ENCODE data around the gene CMC1.
A peak's percentile ranks its signal among the peaks of the same experiment; 100 is the strongest.
"Not testable (repeated sequence)": the region's sequence is repeated elsewhere in the genome, so short reads cannot be mapped to it uniquely, and the experiment has no call there.

CMC1 gene

DNA sequence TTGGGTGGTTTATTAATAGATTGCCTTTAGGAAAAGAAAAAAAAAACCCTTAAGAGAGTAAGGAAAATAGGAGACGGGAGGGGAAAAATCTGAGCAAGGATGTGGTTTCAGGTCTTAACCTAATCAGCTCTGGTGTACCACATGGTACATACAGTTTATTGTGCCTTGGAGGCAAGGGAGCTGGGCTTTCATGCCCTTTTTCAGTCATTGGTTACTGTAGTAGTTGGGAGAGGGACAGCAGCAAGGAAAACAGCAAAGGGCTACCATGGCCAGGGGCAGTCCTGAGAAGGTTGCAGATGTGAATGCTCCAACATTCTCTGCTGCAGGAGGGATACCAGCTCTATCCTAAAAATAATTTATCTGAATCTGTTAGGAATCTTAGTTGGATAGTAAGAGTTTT, 5.9 kb downstream of the CMC1 start:
- FAIRE-seq = no peak

DNA sequence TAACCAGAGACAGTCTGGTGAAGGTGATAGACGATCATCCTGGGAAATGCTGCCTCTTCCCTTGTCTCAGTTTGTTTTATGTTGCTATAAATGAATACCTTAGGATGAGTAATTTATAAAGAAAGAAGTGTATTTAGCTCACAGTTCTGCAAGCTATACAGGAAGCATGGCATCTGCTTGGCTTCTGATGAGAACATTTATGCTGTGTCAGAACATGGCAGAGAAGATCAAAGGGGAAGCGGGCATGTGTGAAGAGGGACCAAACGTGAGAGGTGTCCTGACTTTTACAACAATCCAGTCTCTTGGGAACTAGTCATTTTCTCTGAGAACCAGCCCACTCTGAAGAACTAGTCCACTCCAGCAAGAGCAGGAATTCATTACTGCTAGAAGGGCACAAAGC, 9.6 kb downstream of the CMC1 start:
- FAIRE-seq = no peak

DNA sequence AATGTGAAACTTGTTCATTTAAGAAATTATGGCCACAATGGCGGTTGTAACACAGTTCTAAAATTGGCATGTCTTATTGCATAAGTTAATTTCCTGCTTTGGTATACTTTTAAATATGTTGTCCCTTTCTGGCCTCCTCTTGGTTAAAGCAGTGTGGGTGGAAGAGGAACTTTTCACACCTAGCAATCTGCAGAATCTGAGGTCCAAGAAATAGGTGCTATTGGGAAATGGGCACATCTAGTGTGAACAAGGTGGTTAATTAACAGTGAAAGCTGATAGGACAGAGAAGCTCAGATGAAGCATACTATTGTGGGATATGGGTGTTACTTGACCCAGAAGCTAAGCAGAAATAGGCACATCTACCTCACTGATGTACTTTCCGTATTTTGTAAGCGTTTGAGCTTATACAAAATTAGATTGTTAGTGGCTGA, 10.6 kb downstream of the CMC1 start:
- no peak for FAIRE-seq

DNA sequence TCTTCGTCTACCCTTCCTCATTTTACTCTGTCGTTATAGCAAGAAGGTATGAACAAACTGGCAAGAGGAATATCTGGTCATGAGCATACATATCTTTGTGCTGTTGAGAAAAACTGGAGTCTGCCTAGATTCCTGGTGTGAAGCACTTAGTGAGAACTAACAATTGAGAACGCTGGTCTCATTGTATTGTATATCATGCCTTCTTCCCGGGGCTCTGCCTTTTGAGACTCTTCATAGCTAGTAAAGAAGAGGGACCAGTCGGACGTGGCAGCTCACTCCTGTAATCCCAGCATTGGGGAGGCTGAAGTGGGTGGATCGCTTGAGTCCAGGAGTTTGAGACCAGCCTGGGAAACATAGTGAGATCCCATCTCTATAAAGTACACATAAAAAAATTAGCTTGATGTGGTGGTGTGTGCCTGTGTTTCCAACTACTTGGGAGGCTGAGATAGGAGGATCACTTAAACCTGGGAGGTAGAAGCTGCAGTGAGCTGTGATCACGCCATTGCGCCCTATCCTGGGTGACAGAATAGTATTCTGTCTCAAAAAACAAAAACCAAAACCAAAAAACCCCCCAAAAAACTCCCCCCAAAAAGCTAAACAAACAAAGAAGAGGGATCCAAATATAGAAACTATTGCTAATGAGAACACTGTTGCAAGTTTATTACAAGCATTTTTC, 11.8 kb downstream of the CMC1 start:
- FAIRE-seq = no peak

DNA sequence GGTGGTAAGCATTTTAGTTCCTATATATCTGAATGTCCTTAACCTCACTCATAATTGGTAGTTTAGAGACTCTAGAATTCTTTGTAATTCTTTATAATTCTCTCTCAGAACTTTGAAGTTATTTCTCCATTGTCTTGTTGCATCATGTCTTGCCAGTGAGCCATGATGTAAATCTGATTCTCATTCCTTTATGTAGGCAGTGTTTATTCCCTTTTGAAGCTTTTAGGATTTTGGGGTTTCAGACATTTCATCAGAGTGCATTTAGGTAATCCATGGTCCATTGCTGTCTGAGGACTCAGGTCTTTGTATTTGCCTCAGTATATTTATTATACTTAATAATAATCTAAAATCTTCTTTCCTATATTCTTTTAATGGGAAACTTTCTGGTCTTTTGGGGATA, 20.6 kb downstream of the CMC1 start:
- FAIRE-seq = no peak

DNA sequence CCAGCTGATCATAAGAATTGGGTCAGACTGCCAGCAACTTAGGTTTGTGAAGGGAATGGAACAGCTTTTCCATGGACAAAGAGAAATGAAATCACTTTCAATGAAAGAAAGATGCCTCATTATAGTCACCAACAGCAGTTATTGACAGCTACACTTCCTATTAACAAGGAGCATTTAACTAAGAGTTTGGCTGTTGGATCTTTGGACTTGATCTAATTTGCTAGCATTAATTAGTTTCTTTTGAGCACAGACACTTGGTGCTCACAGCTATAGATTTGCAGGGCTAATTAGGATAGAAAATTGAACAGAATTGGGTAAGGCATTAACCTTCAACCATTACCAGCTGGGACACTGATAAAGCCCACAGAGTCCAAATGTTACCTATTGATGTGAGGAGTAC, 24.2 kb downstream of the CMC1 start:
- no peak for FAIRE-seq

DNA sequence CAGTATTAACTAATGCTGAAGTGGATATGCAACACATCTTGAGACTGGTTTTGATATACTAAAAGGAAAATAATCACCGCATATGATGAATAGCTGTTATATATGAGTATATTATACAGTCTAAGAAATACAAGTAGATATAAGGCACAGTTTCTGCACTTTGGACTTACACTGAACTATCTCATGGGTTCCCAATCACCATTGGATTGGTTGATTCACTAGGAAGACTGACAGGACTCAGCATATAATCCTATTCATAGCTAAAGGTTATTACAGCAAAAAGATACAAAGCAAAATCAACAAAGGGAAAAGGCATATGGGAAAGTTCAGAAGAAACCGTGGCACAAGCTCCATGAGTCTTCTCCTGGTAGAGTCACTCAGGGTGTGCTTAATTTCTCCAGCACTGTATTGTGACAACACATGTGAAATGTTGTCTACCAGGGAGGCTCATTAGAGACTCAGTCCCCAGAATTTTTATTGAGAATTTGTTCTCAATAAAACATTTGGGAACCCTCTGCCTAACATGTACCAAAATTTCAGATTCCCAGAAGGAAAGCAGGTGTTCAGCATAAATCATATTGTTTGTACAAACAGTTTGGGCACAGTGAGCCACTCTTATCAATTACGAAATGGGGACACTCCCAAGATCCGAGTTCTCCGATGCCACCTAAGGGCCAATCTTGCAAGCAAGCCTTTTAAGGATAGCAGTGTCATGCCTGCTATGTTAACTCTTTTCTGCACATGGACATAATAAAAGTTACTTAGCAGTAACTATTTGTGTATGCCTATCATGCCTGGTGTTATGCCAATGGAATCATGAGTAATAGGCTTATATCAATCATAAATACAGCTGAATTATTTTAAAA, 26.8 kb downstream of the CMC1 start:
- FAIRE-seq = no peak

DNA sequence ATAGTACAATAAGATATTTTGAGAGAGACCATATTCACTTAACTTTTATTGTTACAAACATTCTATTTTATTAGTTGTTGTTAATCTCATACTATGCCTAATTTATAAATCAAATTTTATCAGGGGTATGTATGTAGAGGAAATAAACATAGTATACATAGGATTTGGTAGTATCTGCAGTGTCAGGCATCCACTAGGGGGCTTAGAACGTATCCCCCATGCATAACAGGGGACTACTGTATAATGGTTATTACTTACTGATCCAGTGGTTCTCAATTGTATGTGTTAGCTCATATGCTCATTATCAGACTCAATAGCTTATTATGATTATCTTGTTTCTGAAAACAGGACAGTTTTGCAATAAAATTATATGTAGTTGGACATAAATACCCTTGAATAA, 27.6 kb downstream of the CMC1 start:
- peak; percentile 78 for FAIRE-seq

DNA sequence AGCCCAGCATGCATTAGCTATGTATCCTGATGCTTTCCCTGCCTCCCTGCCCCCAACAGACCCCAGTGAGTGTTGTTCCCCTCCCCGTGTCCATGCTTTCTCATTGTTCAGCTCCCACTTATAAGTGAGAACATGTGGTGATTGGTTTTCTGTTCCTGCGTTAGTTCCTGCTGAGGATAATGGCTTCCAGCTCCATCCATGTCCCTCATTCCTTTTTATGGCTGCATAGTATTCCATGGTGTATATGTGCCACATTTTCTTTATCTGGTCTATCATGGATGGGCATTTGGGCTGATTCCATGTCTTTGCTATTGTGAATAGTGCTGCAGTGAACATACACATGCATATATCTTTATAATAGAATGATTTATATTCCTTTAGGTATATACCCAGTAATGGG, 28.5 kb downstream of the CMC1 start:
- FAIRE-seq = not testable (repeated sequence)

DNA sequence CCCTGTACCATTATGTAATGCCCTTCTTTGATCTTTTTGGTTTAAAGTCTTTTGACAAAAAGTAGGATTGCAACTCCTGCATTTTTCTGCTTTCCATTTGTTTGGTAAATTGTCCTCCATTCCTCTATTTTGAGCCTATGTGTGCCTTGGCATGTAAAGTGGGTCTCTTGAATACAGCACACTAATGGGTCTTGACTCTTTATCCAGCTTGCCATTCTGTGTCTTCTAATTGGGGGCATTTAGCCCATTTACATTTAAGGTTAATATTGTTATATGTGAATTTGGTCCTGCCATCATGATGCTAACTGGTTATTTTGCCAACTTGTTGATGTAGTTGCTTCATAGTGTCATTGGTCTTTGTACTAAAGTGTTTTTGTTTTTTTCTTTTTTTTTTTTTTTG, 32.4 kb downstream of the CMC1 start:
- FAIRE-seq = no peak

DNA sequence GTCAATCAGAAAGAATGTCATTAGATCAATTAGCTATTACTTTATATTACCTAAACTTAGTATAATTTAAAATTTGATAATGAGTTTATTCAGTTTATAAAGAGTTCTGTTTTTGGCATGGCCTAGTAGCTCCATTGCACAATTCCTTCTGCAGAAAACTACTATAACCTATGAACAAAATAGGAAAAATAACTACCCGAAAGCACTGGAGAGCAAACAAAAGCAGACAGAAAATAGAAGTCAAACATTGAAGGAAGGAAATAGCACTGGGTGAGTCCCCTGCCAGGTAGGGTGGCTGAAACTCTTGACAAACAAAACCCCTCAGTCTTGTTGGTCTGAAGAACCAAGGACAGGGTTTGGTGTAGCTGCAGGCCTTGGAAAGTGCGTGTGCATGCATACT, 37.5 kb downstream of the CMC1 start:
- FAIRE-seq = no peak

DNA sequence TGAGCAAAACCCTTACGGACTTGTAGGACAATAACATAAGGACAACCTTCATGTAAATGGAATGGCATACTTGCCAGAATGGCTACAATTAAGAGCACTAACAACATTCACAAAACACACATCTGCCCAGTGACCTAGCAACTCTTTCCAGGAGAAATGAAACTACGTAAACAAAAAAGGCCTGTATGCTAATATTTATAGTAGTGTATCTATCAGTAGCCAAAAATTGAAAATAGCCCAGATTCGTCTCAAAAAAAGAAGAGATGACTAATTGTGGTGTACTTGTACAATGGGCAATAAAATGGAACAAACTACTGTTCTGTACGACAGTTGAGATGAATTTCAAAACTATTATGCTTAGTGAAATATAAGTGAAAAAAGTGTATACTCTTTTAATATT, 38.4 kb downstream of the CMC1 start:
- FAIRE-seq = no peak

DNA sequence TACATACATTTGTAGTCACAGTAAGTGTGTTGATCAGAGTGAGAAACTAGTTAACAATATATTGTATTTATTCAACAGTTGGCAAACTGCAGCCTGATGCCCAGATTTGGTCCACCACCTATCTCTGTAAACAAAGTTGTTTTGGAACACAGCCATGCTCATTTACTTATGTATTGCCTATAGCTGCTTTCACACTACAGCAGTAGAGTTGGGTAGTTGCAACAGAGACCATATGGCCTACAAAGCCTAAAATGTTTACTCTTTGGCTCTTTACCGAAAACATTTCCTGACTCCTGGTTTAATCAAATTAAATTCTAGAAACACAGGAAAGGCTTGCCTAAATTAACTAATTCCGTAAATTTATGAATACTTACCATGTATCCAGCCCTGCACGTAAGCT, 39.4 kb downstream of the CMC1 start:
- no peak for FAIRE-seq

DNA sequence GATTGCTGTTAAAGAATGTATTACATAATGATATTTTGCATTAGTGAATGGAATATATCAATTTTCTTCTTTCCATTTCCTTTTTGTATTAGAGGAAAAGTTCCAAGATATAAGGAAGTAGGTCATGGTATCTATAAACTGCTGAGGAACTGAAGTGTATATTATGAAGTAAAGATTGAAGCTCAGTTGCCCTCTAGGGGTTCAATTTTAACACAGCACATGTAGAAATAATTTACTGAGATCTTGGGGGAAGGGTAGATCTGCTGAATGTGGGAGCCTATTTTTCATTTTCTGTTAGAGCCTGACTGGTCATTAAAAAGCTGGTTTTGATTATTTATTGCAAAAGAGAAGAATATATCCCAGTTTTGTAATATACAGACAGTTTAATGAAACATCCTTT, 45.2 kb downstream of the CMC1 start:
- FAIRE-seq = peak; percentile 98

DNA sequence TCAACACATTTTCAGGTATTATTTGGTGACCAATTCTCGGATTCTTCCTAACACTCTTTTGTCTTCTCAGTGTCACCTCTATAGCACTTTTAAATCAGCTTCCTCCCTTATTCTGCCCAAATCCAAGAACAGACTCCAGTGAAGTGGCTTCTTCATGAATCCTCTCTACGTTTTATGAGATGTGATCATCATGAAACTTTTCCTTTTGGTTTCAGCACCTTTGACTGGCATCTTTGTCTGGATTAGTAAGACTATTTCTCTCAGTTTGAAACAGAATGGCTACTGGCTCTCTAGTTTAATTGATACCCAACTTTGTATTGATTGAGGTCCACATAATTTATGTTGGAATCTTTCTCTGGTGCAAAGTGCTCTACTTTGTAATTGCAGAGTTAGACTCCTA, 45.6 kb downstream of the CMC1 start:
- FAIRE-seq = no peak

DNA sequence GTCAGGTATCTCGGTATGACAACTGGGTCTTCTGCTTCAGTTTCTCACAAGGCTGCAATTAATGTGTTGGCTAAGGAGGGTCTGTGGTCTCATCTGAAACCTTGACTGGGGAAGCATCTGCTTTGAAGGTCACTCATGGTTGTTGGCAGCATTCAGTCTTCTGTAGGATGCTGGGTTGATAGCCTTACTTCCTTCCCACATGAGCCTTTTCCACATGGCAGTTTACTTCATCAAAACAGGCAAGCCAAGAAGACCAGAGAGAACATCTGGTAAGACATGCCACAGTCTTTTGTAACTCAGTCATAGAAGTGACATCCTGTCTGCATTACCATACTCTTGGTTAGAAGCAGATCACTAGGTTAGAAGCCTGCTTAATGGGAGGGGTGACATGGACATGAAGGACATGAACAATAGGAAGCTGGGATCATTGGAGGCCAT, 49.5 kb downstream of the CMC1 start:
- no peak for FAIRE-seq

DNA sequence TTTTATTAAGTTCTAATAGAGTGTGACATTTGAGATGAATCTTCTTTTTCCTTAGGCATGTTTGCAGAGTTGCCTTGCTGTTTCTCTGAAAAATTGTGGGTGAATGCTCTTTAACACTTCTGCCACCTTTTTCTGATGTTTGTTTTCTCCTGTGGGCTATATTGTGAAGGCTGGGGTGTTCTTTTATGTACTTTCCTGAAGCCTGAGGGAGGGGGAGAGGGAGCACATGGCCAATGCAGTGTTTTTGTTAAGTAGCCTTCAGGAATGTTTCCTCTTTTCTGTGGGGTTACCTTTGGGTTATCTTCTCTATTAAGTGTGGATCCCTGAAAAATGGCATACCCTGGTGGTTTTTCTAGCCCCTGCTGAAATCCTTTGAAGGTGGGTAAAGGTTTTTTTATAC, 50.2 kb downstream of the CMC1 start:
- FAIRE-seq = no peak

DNA sequence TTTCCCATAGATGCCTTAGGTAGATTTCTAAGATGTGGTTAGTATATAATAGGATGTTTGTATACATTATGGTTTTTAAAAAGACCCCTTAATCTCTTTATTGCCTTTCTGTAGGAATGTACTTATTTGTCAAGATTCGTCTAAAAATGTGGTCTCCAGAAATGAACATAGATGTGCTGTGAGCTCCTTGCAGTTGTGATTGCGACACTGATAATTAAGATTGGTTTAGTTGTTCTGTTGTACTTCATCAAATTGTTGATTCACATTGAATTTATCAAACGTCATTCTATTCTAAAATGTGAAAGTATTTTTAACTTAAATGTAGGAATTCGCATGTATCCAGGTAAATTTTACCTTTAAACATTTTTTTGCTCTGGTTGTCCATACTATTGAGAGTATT, 51.2 kb downstream of the CMC1 start:
- no peak for FAIRE-seq

DNA sequence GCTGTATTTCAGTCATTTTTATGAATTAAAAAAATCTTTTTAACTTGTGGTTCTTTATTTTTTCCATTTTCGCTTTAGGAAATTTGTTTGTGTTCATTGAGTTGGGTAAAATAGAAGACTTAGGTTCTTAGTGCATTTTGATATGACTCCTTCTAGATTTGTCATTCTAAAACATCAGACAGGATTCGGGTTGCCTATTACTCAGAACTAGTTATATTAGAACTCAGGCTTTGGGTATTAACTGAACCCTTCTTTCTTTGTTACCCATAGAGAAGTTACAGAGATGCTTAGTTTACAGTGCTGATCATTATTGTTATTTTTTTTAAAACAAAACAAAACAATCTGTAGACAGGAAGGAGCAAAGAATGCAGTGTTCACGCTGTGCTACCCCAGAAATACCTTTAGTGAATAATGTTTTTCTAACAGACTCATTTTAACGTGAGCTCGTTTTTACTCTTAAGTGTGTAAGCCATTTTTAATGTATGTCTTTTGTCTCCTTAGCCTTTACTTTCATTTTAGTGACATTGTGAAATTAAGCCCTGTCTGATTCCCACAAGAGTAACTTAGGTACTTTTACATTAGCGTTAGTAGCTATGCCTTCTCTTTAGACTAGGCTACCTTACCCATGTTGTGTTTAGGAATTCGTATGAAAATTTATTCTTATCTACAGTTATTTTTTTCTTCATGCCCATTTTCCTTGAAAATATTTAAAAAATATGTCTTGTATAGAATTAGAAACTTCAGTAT, 53.4 kb downstream of the CMC1 start:
- FAIRE-seq = peak; percentile 19

DNA sequence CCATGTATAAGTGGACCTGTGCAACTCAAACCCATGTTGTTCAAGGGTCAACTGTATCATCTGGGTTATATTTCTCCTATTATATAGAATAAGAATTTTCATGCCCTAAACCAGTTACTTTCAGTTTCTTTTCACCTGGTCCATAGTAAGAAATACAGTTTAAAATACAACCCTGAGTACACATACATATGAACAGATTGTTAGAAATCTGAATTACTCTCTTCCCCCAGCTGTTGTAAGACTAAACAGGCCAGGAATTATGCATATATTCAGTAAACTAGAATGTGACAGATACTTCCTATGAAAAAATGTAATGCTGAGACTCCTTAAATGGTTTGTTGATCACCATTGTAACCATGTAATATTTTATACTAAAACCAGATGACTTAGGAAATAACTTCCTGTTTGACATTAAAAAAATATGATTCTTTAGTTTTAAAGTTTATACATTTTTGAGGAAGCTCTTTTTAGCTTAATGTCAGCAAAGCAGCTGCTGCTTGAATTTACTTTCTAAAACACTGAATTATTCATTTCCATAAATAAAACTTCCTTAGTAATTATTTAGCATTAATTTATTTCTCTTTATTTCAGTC, 54.6 kb downstream of the CMC1 start:
- FAIRE-seq = peak; percentile 6

DNA sequence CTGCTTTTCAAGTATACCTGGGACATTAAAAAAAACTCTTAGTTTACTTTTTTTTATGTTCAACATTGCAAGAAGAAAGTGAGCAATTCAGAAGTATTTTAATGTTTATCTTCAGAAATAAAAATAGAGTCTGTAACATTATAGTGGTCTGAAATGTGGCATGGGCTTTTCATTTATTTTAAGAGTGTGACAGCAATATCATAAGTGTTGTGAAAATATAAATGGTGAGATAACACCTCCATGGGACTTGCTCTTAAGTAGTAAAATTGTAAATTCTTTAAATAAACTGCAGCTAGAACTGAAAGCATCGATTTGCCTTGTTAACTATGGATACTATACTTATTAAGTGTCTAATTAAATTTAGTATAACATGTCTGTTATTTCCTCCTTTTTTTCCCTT, 58.3 kb downstream of the CMC1 start:
- peak; percentile 47 for FAIRE-seq

DNA sequence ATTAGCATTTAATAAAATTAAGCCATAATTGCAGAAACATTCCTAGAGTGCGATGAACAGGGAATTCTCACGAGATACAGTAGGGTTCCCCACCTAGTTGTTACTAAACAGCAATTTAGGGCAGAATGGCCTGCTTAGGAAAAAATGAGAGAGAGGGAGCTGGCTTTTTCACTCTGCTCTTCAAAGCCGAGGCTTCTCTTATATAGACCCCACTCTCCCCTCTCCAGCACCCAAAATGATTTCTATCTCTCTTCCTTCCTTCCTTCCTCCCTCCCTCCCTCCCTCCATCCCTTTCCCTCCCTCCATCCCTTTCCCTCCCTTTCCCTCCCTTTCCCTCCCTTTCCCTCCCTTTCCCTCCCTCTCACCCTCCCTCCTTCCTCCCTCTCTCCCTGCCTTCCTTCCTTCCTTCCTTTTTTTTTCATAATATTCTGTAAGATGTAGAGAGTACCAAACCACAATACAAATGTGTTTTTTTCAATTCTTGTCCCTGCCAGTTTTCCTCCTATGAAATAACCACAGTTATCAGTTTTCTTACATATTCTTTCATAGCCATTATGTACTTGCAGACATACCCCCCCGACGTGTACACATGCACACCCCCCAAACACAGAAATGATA, 59.0 kb downstream of the CMC1 start:
- no peak for FAIRE-seq

DNA sequence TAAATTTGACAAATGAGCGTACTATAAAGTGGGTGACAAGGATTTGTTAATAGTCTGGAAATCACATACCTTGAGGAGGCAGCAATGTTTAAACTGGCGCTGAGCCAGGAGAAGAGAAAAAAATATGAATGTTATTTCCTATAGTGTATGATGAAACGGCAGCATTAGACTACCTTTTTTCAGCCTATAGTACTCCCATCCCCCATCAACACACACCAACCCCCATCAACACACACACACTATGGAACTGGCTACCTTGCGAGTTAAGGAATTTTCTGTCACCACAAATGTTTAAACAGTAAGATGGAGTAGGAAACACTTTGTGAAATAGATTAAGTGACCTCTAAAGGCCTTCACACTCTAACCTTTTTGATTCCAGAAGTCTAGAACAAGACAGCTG, 60.3 kb downstream of the CMC1 start:
- FAIRE-seq = no peak
